Nephron progenitor cell (in vitro differentiated cells): ENCODE results near the gene CACNA1A.
"Not testable (repeated sequence)": the region's sequence is repeated elsewhere in the genome, so short reads cannot be mapped to it uniquely, and the experiment has no call there.

Experiments used
- DNase-seq: peaks from one replicate; pipeline ENCODE4 v3.0.0; 2021
- H3K27ac Mint-ChIP-seq: 2 replicates; pipeline ENCODE4 v1.8.0; 2021; ENCODE audit warnings: mild to moderate bottlenecking, moderate library complexity, mixed read lengths
- H3K27me3 Mint-ChIP-seq: 2 replicates; pipeline ENCODE4 v1.8.0; 2021; ENCODE audit warnings: mild to moderate bottlenecking, low read depth, mixed read lengths; ENCODE audit not compliant: poor library complexity
- H3K36me3 Mint-ChIP-seq: 2 replicates; pipeline ENCODE4 v1.8.0; 2021; ENCODE audit warnings: low read depth, mixed read lengths
- H3K4me1 Mint-ChIP-seq: 2 replicates; pipeline ENCODE4 v1.8.0; 2021; ENCODE audit warnings: mixed read lengths
- H3K4me3 Mint-ChIP-seq: 2 replicates; pipeline ENCODE4 v1.8.0; 2021; ENCODE audit warnings: mild to moderate bottlenecking, moderate library complexity, mixed read lengths
- H3K9me3 Mint-ChIP-seq: 2 replicates; pipeline ENCODE4 v1.8.0; 2021; ENCODE audit warnings: mild to moderate bottlenecking, moderate library complexity, mixed read lengths
- TF ChIP-seq, protein P1 (sequence below): fragments of 200-600 bp; sonication (generic); IDR thresholded peaks from 2 replicates; pipeline ENCODE4 v1.5.0; 2021; ENCODE audit warnings: antibody characterized with exemption

CACNA1A gene

DNA sequence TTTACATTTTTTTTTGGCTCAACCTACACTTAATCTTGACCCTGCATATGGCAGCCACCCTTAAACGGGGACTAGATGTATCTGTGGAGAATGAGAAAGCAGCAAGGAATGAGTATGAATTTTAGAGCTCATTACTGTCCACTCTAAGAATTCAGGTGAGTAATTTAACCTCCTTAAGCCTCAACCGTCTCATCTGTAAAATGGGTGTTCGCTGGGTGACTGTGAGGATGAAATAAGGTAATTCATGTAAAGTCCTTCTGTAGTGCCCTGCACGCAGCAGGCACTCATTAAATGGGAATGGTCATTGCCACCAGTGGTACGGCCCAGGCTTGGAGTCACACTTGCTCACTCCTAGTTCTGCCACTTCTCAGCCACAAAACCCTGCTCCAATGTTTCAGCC is 135.3 kb downstream of the CACNA1A start:
- TF ChIP-seq, protein P1, sequence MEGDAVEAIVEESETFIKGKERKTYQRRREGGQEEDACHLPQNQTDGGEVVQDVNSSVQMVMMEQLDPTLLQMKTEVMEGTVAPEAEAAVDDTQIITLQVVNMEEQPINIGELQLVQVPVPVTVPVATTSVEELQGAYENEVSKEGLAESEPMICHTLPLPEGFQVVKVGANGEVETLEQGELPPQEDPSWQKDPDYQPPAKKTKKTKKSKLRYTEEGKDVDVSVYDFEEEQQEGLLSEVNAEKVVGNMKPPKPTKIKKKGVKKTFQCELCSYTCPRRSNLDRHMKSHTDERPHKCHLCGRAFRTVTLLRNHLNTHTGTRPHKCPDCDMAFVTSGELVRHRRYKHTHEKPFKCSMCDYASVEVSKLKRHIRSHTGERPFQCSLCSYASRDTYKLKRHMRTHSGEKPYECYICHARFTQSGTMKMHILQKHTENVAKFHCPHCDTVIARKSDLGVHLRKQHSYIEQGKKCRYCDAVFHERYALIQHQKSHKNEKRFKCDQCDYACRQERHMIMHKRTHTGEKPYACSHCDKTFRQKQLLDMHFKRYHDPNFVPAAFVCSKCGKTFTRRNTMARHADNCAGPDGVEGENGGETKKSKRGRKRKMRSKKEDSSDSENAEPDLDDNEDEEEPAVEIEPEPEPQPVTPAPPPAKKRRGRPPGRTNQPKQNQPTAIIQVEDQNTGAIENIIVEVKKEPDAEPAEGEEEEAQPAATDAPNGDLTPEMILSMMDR = no peak
- H3K4me1 Mint-ChIP-seq = no peaks in the 10 kb centered on the region

DNA sequence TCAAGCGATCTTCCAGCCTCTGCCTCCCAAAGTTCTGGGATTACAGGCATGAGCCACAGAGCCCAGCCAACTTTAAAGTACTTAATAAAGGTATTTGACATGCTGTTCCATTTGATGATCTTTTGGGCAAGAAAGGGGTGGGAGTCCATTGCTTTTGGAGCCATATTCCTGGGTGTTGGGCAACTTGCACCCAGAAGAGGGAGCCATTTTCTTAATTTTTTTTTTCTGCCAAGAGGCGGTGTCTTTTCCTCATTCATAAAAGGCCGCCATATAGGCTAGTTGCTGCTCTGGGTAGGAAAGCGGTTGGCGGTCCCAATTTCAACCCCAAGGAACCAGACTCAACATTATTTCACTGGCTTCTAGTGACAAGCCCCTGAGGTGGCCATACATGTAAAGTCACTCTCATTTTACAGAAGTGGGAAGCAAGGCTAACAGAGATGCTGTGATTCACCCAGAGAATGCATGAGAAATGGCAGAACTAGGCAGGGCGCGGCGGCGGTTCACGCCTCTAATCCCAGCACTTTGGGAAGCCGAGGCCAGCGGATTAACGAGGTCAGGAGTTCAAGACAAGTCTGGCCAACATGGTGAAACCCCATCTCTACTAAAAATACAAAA is 139.6 kb downstream of the CACNA1A start:
- no peak overlapping the region for H3K27ac Mint-ChIP-seq
- no peaks in the 10 kb centered on the region for H3K9me3 Mint-ChIP-seq
- peaks cover 24% of the 10 kb centered on the region for H3K27me3 Mint-ChIP-seq
- TF ChIP-seq, protein P1 = peak; percentile 50
- H3K4me1 Mint-ChIP-seq = no peaks in the 10 kb centered on the region
- no peaks in the 10 kb centered on the region for H3K36me3 Mint-ChIP-seq
- H3K4me3 Mint-ChIP-seq = no peak overlapping the region
- peak; percentile 4 for DNase-seq

More for the DNA sequence above, 135.3 kb downstream of the CACNA1A start:
- Mint-ChIP-seq H3K27ac (no peak overlapping the region), H3K4me3 (no peak overlapping the region), H3K9me3 (peaks cover 12% of the 10 kb centered on the region), H3K36me3 (no peaks in the 10 kb centered on the region), H3K27me3 (peaks cover 17% of the 10 kb centered on the region)
- no peak for DNase-seq

GRCh38 chr19:13363954-13364353 is 142.3 kb downstream of the CACNA1A start:
- Mint-ChIP-seq H3K4me1 (no peaks in the 10 kb centered on the region), H3K4me3 (no peak overlapping the region), H3K27me3 (peaks cover 27% of the 10 kb centered on the region), H3K27ac (no peak overlapping the region), H3K36me3 (no peaks in the 10 kb centered on the region), H3K9me3 (peaks cover 13% of the 10 kb centered on the region)
- DNase-seq = no peak
- TF ChIP-seq, protein P1 = no peak

DNA sequence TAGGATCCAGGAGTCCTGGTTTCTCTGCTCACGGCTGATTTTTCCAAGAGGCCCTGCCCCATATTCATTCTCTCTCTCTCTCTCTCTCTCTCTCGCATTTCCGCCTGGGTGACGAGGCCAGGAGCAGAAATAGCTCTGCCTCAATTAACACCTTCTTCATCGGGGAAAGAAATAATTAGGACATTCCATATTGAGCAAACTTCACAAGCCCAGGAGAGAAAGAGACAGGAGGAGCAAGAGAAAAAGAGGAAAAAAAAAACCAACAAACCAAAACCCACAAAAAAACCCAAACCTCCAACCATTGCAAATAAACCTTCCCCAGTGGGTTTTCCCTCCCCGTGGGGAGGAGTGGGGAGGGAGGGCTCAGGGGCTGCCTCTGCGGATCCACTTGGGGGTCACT is 143.0 kb downstream of the CACNA1A start:
- Mint-ChIP-seq H3K4me3 (no peak overlapping the region), H3K9me3 (peaks cover 16% of the 10 kb centered on the region), H3K36me3 (no peaks in the 10 kb centered on the region), H3K4me1 (no peaks in the 10 kb centered on the region), H3K27me3 (peaks cover 27% of the 10 kb centered on the region), H3K27ac (no peak overlapping the region)
- DNase-seq = no peak
- TF ChIP-seq, protein P1 = no peak

DNA sequence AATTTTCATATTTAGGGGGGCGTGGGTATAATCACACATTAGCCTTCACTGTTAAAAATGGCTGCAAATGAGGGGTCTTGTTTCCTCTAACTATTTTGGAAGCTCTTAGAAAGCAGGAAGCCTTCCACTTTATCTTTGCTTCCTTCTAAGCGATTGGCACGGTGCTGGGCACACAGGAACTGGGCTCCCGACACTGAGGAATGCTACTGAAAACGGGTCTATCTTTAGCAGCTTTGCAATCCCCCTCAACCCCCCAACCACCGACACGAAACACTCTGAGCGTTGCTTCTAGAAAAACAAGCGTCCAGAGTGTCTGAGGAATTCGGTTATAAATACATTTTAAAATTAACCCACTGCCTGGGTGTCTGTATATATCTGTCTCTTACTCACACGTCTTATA is 143.6 kb downstream of the CACNA1A start:
- DNase-seq = no peak
- no peaks in the 10 kb centered on the region for H3K4me1 Mint-ChIP-seq
- no peaks in the 10 kb centered on the region for H3K36me3 Mint-ChIP-seq
- H3K9me3 Mint-ChIP-seq = peaks cover 16% of the 10 kb centered on the region
- H3K27me3 Mint-ChIP-seq = peaks cover 29% of the 10 kb centered on the region
- TF ChIP-seq, protein P1 = no peak
- no peak overlapping the region for H3K4me3 Mint-ChIP-seq
- H3K27ac Mint-ChIP-seq = no peak overlapping the region

DNA sequence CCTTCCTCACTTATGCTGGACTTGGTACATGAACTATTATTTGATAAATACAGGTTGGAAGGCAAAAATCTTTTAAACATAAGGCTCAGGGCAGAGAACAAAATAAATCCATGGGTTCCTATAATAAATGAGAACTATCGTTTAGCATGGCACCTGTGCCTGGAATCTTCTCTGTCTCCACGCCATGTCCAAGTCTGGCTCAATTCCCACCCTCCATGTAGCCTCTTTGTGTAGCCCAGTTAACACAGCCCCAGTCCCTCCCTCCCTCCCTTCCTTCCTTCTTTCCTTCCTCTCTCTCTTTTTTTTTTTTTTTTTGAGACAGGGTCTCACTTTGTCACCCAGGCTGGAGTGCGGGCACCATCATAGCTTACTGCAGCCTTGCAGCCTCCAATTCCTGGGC is 144.6 kb downstream of the CACNA1A start:
- not testable (repeated sequence) for H3K4me3 Mint-ChIP-seq, DNase-seq, H3K27ac Mint-ChIP-seq, H3K36me3 Mint-ChIP-seq, H3K4me1 Mint-ChIP-seq
- Mint-ChIP-seq H3K9me3 (peaks cover 16% of the 10 kb centered on the region), H3K27me3 (peaks cover 24% of the 10 kb centered on the region)
